Measurements from ENCODE around the gene R3HDM4.
"Not testable (repeated sequence)": the region's sequence is repeated elsewhere in the genome, so short reads cannot be mapped to it uniquely, and the experiment has no call there.

The R3HDM4 gene

DNA sequence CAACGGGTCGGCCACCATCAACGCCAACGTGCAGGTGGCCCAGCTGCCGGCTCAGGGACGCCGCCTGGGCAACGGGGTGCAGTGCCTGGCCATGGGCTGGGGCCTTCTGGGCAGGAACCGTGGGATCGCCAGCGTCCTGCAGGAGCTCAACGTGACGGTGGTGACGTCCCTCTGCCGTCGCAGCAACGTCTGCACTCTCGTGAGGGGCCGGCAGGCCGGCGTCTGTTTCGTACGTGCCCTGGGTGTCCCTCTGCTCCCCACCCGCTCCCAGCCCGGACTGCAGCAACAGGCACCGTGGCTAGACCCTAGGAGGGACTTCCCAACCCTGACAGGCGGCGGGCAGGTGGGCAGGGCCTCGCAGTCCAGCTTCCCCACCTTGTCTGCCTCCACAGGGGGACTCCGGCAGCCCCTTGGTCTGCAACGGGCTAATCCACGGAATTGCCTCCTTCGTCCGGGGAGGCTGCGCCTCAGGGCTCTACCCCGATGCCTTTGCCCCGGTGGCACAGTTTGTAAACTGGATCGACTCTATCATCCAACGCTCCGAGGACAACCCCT, 57.4 kb downstream of the R3HDM4 start:
- DNase-seq (ENCODE audit: low read depth): no peak

DNA sequence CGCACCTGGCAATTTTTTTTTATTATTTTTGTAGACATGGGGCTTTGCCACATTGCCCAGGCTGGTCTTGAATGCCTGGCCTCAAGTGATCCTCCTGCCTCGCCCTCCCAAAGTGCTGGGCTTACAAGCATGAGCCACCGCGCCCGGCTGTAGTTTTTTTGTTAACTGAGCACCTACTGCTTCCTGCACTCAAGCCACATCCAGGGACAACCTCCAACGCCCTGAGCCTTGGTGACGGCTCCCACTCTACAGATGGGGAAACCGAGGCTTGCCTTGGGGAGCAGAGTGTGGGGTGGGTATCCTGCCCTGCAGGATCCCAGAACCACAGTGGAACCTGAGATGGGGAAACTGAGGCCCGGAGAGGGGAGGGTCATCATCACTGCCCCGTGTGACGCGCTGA, 57.9 kb downstream of the R3HDM4 start:
- DNase-seq (ENCODE audit: low read depth): no peak

DNA sequence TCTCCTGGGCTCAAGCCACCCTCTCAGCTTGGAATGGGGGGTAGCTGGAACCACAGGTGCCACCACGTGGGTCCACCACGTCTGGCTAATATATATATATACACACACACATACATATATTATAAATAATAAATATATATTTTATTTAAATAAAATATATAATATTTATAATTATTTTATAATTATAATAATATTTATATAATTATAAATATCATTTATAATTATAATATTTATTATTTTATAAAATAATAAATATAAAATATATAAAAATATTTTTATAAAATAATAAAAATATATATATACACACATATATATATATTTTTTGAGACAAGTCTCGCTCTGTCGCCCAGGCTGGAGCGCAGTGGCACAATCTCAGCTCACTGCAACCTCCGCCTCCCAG, 58.5 kb downstream of the R3HDM4 start:
- DNase-seq (ENCODE audit: low read depth): no peak

DNA sequence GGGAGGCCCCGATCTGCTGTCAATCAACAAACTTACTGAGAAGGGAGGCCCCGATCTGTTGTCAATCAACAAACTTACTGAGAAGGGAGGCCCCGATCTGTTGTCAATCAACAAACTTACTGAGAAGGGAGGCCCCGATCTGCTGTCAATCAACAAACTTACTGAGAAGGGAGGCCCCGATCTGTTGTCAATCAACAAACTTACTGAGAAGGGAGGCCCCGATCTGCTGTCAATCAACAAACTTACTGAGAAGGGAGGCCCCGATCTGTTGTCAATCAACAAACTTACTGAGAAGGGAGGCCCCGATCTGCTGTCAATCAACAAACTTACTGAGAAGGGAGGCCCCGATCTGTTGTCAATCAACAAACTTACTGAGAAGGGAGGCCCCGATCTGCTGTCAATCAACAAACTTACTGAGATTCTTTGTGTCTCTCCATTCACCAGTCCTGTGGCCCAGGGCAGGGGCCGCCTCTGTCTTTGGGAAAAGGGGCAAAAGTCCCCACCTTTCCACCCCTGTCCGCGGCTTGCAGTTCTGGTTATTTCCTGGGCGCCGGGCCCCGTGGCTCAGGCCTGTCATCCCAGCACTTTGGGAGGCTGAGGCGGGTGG, 59.3 kb downstream of the R3HDM4 start:
- DNase-seq (ENCODE audit: low read depth): not testable (repeated sequence)

DNA sequence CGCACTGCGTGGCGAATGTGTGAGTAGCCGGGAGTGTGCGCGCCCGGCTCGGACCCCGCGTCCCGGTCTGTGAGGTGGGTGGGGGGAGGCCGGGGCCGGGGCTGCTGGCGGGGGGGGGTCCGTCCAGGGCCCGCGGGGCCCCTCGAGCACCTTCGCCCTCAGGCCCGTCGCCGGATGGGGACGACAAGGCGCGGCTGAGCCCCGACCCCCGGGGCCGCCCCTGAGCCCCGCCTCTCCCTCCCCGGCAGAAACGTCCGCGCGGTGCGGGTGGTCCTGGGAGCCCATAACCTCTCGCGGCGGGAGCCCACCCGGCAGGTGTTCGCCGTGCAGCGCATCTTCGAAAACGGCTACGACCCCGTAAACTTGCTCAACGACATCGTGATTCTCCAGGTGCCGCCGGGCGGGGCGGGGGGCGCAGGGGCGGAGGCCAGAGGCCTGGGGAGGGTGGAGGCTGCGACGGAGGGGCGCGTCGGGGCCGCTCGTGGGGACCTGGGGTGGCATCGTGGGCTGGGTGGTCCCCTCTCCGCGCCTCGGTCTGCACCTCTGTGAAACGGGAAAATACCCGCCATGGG, 59.9 kb downstream of the R3HDM4 start:
- DNase-seq (ENCODE audit: low read depth): no peak

DNA sequence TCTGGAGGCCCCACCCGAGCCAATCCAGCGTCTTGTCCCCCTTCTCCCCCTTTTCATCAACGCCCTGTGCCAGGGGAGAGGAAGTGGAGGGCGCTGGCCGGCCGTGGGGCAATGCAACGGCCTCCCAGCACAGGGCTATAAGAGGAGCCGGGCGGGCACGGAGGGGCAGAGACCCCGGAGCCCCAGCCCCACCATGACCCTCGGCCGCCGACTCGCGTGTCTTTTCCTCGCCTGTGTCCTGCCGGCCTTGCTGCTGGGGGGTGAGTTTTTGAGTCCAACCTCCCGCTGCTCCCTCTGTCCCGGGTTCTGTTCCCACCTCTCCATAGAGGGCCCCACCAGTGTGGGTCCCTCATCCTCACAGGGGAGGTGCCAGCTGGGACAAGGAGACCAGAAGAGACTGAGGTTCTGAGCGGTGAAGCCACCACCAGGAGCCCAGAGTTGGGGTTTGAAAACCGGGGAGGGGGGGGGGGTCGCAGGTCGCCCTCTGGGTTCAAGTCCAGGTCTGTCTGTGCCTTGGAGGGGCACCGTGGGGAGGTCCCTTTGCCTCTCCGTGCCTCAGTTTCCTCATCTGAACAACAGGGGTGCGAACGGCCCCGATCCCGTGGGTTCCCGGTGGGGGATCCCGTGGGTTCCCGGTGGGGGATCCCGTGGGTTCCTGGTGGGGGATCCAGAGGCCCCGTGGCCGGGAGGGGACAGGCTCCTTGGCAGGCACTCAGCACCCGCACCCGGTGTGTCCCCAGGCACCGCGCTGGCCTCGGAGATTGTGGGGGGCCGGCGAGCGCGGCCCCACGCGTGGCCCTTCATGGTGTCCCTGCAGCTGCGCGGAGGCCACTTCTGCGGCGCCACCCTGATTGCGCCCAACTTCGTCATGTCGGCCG, 60.6 kb downstream of the R3HDM4 start, which contains the start of gene ELANE:
Gene ELANE (plus strand): TSS at position 168 of the 878 bp plus-strand sequence. CDS start 26 bp downstream, at position 194.
- DNase-seq (ENCODE audit: low read depth): no peak

DNA sequence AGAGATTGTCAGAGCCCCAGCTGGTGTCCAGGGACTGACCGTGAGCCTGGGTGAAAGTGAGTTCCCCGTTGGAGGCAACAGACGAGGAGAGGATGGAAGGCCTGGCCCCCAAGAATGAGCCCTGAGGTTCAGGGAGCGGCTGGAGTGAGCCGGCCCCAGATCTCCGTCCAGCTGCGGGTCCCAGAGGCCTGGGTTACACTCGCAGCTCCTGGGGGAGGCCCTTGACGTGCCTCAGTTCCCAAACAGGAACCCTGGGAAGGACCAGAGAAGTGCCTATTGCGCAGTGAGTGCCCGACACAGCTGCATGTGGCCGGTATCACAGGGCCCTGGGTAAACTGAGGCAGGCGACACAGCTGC, 62.1 kb downstream of the R3HDM4 start:
- no peak for DNase-seq (ENCODE audit: low read depth)

DNA sequence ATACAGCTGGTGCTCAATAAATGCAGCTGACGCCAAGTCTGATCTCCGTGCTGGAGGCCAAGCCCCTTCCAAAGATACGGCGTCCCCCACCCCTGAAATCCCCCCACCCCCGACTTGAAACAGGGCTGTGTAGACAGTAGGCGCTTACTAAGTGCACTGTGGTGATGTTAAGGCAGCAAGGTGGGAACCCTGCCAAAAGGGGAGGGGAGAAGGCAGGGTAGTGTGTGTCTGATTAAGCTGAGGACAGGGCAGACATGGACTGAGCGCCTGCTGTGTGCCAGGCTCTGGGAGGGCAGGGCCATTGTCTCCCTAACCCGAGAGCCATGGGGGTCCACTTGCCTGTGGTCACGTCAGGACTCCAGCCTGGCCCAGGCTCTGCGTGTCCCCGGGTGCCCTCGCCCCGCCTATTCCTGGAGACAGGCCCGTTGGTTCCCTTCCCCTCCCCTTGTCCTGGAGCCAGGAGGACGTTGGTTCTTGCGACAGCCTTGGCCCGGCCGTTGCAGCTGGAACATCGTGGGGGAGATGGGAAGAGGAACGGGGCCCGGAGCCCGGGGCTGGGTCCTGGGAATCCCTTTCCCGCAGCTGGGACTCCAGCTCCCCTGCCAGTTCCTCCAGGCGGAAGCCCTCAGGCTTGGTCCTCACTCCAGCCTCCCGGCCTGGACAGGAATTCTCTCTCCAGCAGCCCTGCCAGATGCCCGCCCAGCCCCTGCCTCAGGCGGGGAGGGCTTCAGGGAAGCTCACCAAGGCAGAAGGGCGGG, 62.6 kb downstream of the R3HDM4 start:
- DNase-seq (ENCODE audit: low read depth): no peak

DNA sequence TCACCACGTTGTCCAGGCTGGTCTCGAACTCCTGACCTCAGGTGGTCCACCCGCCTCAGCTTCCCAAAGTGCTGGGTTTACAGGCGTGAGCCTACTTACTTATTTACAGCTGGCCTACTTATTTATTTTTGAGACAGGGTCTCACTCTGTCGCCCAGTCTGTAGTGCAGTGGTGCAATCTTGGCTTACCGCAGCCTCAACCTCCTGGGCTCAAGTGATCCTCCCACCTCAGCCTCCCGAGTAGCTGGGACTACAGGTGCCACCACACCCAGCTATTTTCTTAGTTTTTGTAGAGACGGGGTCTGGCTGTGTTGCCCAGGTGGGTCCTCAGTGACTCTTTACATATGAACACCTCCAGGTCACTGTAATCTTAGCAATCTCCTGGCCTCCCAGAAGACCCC, 63.8 kb downstream of the R3HDM4 start:
- not testable (repeated sequence) for DNase-seq (ENCODE audit: low read depth)

DNA sequence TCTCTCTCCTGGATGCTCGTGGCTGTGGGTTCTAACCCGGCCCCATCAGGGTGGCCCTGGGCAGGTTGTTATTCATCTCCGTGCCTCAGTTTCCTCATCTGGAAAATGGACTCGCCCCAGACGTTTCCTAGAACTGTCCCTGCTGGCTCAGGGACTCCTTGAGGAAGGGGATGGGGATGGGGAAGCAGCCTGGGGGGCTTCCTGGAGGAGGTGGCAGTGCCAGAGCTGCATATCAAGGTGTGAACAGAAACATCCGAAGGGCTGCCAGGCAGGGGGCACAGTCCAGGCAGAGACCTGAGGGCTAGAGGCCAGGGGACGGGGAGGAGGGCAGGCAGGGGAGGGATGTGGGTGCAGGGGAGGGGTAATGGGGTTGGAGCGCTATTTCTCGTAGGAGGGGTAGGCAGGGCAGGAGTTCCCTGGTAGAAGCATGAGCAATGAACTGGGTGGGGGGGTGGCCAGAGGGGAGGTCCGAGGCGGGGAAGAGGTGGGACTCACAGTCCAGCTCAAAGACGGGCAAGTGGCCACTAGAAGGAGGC, 64.6 kb downstream of the R3HDM4 start:
- no peak for DNase-seq (ENCODE audit: low read depth)

Measured in T-helper 22 cell (primary cell).